Ovary (tissue), 3 donors: ENCODE results near the gene PDK1.

Experiments
- CTCF ChIP-seq, 3 donors: fragments of 450-650 bp in 2 of 3; fragments of 200-600 bp in 1 of 3; IDR thresholded peaks; one replicate each; pipeline versions ENCODE4 v1.5.1 to v1.8.0; 2016 to 2022; ENCODE audit warnings: antibody characterized with exemption in 3 of 3, mild to moderate bottlenecking in 1 of 3
- POLR2A ChIP-seq: fragments of 450-650 bp; IDR thresholded peaks from one replicate; pipeline ENCODE4 v1.6.1; 2017; ENCODE audit warnings: antibody characterized with exemption, mild to moderate bottlenecking, moderate library complexity
- donor health status: DM: no; HTN: no; CAD: no.

- TF ChIP-seq CTCF (IDR thresholded peaks at IDR 0.05) = no peak
- TF ChIP-seq POLR2A = no peak
Measured at GRCh38 chr2:172533687-172534086, 22.2 kb upstream of the PDK1 start.
